ENCODE measurements around the gene PNLDC1. TPM values are rescaled to one million over a fixed set of nuclear protein-coding genes. Genes with fewer than 3 reads are reported as not detected.

The PNLDC1 gene
- total and polyA plus RNA-seq, 9 of the 15 experiments (the other 6 are each of a cell fraction or from before 2014, with no cell fraction given): 0.12 TPM; not detected in 8

- TF ChIP-seq FIP1L1 (IDR thresholded peaks at IDR 0.05; ENCODE audit: low read depth, low read length, poor library complexity, severe bottlenecking) (peak; percentile 68), BRD9 (IDR thresholded peaks at IDR 0.05; ENCODE audit: low read depth, partially characterized antibody) (no peak), DACH1 (IDR thresholded peaks at IDR 0.05; ENCODE audit: partially characterized antibody) (no peak), NFYB (IDR thresholded peaks at IDR 0.05; ENCODE audit: extremely low read depth, insufficient read length) (peak; percentile 100), U2AF2 (optimal IDR thresholded peaks at IDR 0.05; ENCODE audit: low read depth, low read length) (no peak), EP400 (IDR thresholded peaks at IDR 0.05) (peak; percentile 93), ZNF316 (IDR thresholded peaks at IDR 0.05) (no peak), MAZ (CRISPR knock-in tag; conservative IDR thresholded peaks at IDR 0.05 in 1 of 2, IDR thresholded peaks at IDR 0.05 in 1 of 2) (peak; percentile 78 to 89), ZNF644 (tag; IDR thresholded peaks at IDR 0.05; ENCODE audit: low read depth) (no peak), RBFOX2 (IDR thresholded peaks at IDR 0.05; ENCODE audit: low read depth, low read length) (peak; percentile 95)
- TF ChIP-seq, protein P1, sequence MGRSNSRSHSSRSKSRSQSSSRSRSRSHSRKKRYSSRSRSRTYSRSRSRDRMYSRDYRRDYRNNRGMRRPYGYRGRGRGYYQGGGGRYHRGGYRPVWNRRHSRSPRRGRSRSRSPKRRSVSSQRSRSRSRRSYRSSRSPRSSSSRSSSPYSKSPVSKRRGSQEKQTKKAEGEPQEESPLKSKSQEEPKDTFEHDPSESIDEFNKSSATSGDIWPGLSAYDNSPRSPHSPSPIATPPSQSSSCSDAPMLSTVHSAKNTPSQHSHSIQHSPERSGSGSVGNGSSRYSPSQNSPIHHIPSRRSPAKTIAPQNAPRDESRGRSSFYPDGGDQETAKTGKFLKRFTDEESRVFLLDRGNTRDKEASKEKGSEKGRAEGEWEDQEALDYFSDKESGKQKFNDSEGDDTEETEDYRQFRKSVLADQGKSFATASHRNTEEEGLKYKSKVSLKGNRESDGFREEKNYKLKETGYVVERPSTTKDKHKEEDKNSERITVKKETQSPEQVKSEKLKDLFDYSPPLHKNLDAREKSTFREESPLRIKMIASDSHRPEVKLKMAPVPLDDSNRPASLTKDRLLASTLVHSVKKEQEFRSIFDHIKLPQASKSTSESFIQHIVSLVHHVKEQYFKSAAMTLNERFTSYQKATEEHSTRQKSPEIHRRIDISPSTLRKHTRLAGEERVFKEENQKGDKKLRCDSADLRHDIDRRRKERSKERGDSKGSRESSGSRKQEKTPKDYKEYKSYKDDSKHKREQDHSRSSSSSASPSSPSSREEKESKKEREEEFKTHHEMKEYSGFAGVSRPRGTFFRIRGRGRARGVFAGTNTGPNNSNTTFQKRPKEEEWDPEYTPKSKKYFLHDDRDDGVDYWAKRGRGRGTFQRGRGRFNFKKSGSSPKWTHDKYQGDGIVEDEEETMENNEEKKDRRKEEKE (IDR thresholded peaks at IDR 0.05; ENCODE audit: borderline replicate concordance in 1 of 2, control insufficient read depth in 1 of 2, low read depth in 2 of 2, low read length in 1 of 2): no peak
- TF ChIP-seq, protein P2, sequence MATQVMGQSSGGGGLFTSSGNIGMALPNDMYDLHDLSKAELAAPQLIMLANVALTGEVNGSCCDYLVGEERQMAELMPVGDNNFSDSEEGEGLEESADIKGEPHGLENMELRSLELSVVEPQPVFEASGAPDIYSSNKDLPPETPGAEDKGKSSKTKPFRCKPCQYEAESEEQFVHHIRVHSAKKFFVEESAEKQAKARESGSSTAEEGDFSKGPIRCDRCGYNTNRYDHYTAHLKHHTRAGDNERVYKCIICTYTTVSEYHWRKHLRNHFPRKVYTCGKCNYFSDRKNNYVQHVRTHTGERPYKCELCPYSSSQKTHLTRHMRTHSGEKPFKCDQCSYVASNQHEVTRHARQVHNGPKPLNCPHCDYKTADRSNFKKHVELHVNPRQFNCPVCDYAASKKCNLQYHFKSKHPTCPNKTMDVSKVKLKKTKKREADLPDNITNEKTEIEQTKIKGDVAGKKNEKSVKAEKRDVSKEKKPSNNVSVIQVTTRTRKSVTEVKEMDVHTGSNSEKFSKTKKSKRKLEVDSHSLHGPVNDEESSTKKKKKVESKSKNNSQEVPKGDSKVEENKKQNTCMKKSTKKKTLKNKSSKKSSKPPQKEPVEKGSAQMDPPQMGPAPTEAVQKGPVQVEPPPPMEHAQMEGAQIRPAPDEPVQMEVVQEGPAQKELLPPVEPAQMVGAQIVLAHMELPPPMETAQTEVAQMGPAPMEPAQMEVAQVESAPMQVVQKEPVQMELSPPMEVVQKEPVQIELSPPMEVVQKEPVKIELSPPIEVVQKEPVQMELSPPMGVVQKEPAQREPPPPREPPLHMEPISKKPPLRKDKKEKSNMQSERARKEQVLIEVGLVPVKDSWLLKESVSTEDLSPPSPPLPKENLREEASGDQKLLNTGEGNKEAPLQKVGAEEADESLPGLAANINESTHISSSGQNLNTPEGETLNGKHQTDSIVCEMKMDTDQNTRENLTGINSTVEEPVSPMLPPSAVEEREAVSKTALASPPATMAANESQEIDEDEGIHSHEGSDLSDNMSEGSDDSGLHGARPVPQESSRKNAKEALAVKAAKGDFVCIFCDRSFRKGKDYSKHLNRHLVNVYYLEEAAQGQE (IDR thresholded peaks at IDR 0.05; ENCODE audit: borderline replicate concordance): no peak; the same call in 1 of the 2 replicates
- TF ChIP-seq, protein P2 (CRISPR knock-in tag; IDR thresholded peaks at IDR 0.05; ENCODE audit: low read depth): peak; percentile 84; the same call in 1 of the 2 replicates
- TF ChIP-seq, protein P3, sequence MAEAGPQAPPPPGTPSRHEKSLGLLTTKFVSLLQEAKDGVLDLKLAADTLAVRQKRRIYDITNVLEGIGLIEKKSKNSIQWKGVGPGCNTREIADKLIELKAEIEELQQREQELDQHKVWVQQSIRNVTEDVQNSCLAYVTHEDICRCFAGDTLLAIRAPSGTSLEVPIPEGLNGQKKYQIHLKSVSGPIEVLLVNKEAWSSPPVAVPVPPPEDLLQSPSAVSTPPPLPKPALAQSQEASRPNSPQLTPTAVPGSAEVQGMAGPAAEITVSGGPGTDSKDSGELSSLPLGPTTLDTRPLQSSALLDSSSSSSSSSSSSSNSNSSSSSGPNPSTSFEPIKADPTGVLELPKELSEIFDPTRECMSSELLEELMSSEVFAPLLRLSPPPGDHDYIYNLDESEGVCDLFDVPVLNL (CRISPR knock-in tag; IDR thresholded peaks at IDR 0.05; ENCODE audit: low read depth): 0 out of 2 replicates have a peak, but pooled peaks have one; percentile 51
Observed at GRCh38 chr6:159761873-159762680, 38.0 kb upstream of the PNLDC1 start, which contains the start of gene ACAT2 (continued).
